Smooth muscle cell (in vitro differentiated cells): ENCODE data around the gene FSTL4. TPM values are rescaled to one million over a fixed set of nuclear protein-coding genes. Genes with fewer than 3 reads are reported as not detected.

Source experiments
- DNase-seq: peaks from one replicate; lab custom pipeline; 2025; ENCODE audit not compliant: unreplicated experiment; lab: John Stamatoyannopoulos, UW
- H2AFZ ChIP-seq: fragments of 200-600 bp; sonication (generic); 2 replicates; pipeline ENCODE4 v1.6.0; 2016; ENCODE audit warnings: antibody characterized with exemption, low read depth, mild to moderate bottlenecking
- H3F3A ChIP-seq: fragments of 200-600 bp; sonication (generic); 2 replicates; pipeline ENCODE4 v1.6.0; 2017; ENCODE audit warnings: antibody characterized with exemption, low read depth
- H3K27ac ChIP-seq: fragments of 200-600 bp; sonication (generic); 2 replicates; pipeline ENCODE4 v1.5.1; 2016; ENCODE audit warnings: low read depth, mild to moderate bottlenecking
- H3K27me3 ChIP-seq: fragments of 200-600 bp; sonication (generic); 2 replicates; pipeline ENCODE4 v1.6.1; 2016; ENCODE audit warnings: low read depth, mild to moderate bottlenecking
- H3K36me3 ChIP-seq: fragments of 200-600 bp; sonication (generic); 2 replicates; pipeline ENCODE4 v1.5.1; 2016; ENCODE audit warnings: low read depth
- H3K4me1 ChIP-seq: fragments of 200-600 bp; sonication (generic); 2 replicates; pipeline ENCODE4 v1.5.1; 2016; ENCODE audit warnings: low read depth
- H3K4me2 ChIP-seq: fragments of 200-600 bp; sonication (generic); 2 replicates; pipeline ENCODE4 v1.6.0; 2016; ENCODE audit warnings: mild to moderate bottlenecking
- H3K4me3 ChIP-seq: fragments of 200-600 bp; sonication (generic); 2 replicates; pipeline ENCODE4 v1.5.1; 2016; ENCODE audit warnings: mild to moderate bottlenecking
- H3K79me2 ChIP-seq: fragments of 200-600 bp; sonication (generic); 2 replicates; pipeline ENCODE4 v1.6.0; 2016; ENCODE audit warnings: low read depth, mild to moderate bottlenecking
- H3K9ac ChIP-seq: fragments of 200-600 bp; sonication (generic); 2 replicates; pipeline ENCODE4 v1.6.0; 2016; ENCODE audit warnings: low read depth
- H3K9me3 ChIP-seq: fragments of 200-600 bp; sonication (generic); replicated peaks from 2 replicates; pipeline ENCODE4 v1.5.1; 2016; ENCODE audit warnings: low read depth
- H4K20me1 ChIP-seq: fragments of 200-600 bp; sonication (generic); 2 replicates; pipeline ENCODE4 v1.6.0; 2016; ENCODE audit warnings: low read depth
- CTCF ChIP-seq: fragments of 200-600 bp; sonication (generic); IDR thresholded peaks from 2 replicates; pipeline ENCODE4 v1.5.1; 2017; ENCODE audit warnings: borderline replicate concordance, mild to moderate bottlenecking, antibody characterized with exemption; ENCODE audit not compliant: insufficient read depth, poor library complexity, severe bottlenecking
- WGBS: methylation state at CpG from one replicate; pipeline ENCODE4 v1.1.7; 2016; ENCODE audit warnings: low lambda C conversion rate; 5-methylcytosine and 5-hydroxymethylcytosine counted together
- polyA plus RNA-seq: library from polyadenylated mRNA; unstranded; fragments of >200 nt; fragmentation: Nextera tagmentation; extraction: Ambion mirVana; gene quantifications from 2 replicates; pipeline ENCODE4 v1.2.1, GENCODE V29; 2016
- total RNA-seq: library from RNA; depleted of rRNA; stranded (reverse); fragments of >200 nt; gene quantifications from 2 replicates; pipeline ENCODE4 v1.2.3, GENCODE V29; 2014

The FSTL4 gene
- total and polyA plus RNA-seq, 2 experiments from 2014 or later, result 0.49 TPM; not detected in 1

GRCh38 chr5:133641683-133642082, 29.3 kb upstream of the FSTL4 start:
- Histone ChIP-seq H3K36me3 (no peaks in the 10 kb centered on the region), H3K4me2 (no peak overlapping the region), H3K9me3 (no peaks in the 10 kb centered on the region), H4K20me1 (no peaks in the 10 kb centered on the region), H3K79me2 (no peaks in the 10 kb centered on the region), H3K9ac (no peak overlapping the region), H3K27ac (no peak overlapping the region), H3K27me3 (peaks cover 29% of the 10 kb centered on the region), H3F3A (no peaks in the 10 kb centered on the region), H2AFZ (no peak overlapping the region), H3K4me3 (no peak overlapping the region), H3K4me1 (no peaks in the 10 kb centered on the region)
- no peak for TF ChIP-seq CTCF
- no peak for DNase-seq

DNA sequence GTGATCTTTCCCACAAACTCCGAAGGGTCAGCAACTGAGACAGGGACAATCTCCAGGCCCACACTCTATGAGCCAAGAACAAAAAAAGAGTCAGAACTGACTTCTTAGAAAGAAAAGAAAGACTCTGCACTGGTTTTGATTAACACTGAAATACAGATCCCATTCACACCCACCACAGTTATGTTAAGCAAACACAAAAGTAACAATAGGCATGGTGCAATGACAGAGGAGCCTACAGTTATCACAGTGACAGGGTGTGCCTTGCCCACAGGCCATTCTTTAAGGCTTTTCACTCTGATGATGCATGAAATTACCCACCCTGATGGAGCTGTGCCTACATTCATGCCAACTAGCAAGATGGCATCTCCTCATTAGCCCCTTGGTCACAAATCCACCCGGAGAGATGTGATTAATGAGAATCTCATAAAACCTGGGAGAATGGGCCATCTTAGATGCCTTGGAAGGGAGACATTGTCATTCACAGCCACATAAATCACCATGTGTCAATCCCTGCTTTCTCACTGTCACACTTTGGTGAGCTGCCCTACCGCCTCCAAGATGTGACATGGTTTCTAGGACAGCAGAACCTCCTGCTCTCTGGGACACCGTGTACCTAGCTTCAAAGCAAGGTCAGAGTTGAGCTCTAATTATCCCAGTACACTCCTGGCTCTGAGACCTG, 27.6 kb upstream of the FSTL4 start:
- Histone ChIP-seq H4K20me1 (no peaks in the 10 kb centered on the region), H3K9ac (no peak overlapping the region), H3F3A (no peaks in the 10 kb centered on the region), H3K79me2 (no peaks in the 10 kb centered on the region), H3K4me2 (no peak overlapping the region), H3K27me3 (peaks cover 22% of the 10 kb centered on the region), H2AFZ (no peak overlapping the region), H3K4me1 (no peaks in the 10 kb centered on the region), H3K36me3 (no peaks in the 10 kb centered on the region), H3K4me3 (no peak overlapping the region), H3K9me3 (no peaks in the 10 kb centered on the region), H3K27ac (no peak overlapping the region)
- 84% methylated on average over 4 of the region's 4 CpGs for WGBS
- TF ChIP-seq CTCF, result no peak
- DNase-seq, result no peak

GRCh38 chr5:133638436-133638835, 26.1 kb upstream of the FSTL4 start:
- no peak overlapping the region for H3K4me2 ChIP-seq
- no peaks in the 10 kb centered on the region for H3K36me3 ChIP-seq
- H3K79me2 ChIP-seq, result no peaks in the 10 kb centered on the region
- no peaks in the 10 kb centered on the region for H3F3A ChIP-seq
- no peaks in the 10 kb centered on the region for H3K4me1 ChIP-seq
- no peak overlapping the region for H3K9ac ChIP-seq
- DNase-seq, result no peak
- no peak for TF ChIP-seq CTCF
- peaks cover 18% of the 10 kb centered on the region for H3K27me3 ChIP-seq
- H3K27ac ChIP-seq, result no peak overlapping the region
- no peaks in the 10 kb centered on the region for H4K20me1 ChIP-seq
- H3K9me3 ChIP-seq, result no peaks in the 10 kb centered on the region
- H2AFZ ChIP-seq, result no peak overlapping the region
- WGBS, result 71% methylated on average over 4 of the region's 4 CpGs
- no peak overlapping the region for H3K4me3 ChIP-seq

GRCh38 chr5:133637206-133637605, 24.9 kb upstream of the FSTL4 start:
- Histone ChIP-seq H3K27me3 (peaks cover 14% of the 10 kb centered on the region), H3F3A (no peaks in the 10 kb centered on the region), H3K9me3 (no peaks in the 10 kb centered on the region), H2AFZ (no peak overlapping the region), H3K4me1 (no peaks in the 10 kb centered on the region), H3K4me3 (no peak overlapping the region), H3K9ac (no peak overlapping the region), H3K36me3 (no peaks in the 10 kb centered on the region), H3K4me2 (no peak overlapping the region), H4K20me1 (no peaks in the 10 kb centered on the region), H3K27ac (no peak overlapping the region), H3K79me2 (no peaks in the 10 kb centered on the region)
- DNase-seq, result no peak
- no peak for TF ChIP-seq CTCF
- 72% methylated on average over 2 of the region's 2 CpGs for WGBS
